Thoracic aorta (tissue), 2 donors: ENCODE data around the gene HOXB13. TPM values are rescaled to one million over a fixed set of nuclear protein-coding genes. Genes with fewer than 3 reads are reported as not detected.

Experiments used
- ATAC-seq: fragments of 150-250 bp; one replicate; pipeline ENCODE4 v1.8.0; 2017; ENCODE audit warnings: low read depth; ENCODE audit not compliant: insufficient number of reproducible peaks, low FRiP score
- DNase-seq: peaks from one replicate; pipeline ENCODE4 v3.0.0-alpha.2; 2020; ENCODE audit warnings: low spot score
- H3K27ac ChIP-seq, 2 donors: fragments of 200-600 bp; sonication (generic); 1 replicate in 1 of 2; 2 replicates in 1 of 2; pipeline ENCODE4 v1.5.1; 2016; ENCODE audit warnings: mild to moderate bottlenecking in 2 of 2, moderate library complexity in 2 of 2
- H3K27me3 ChIP-seq: fragments of 200-600 bp; sonication (generic); replicated peaks from 2 replicates; pipeline ENCODE4 v1.6.0; 2016; ENCODE audit warnings: mild to moderate bottlenecking; ENCODE audit not compliant: insufficient read depth
- H3K36me3 ChIP-seq: fragments of 200-600 bp; sonication (generic); one replicate; pipeline ENCODE4 v1.5.1; 2016
- H3K4me1 ChIP-seq, 2 donors: fragments of 200-600 bp; sonication (generic); 1 replicate in 1 of 2; 2 replicates in 1 of 2; pipeline versions ENCODE4 v1.5.1 to v1.6.0; 2016; ENCODE audit warnings: low read depth in 2 of 2, mild to moderate bottlenecking in 1 of 2; ENCODE audit not compliant: control insufficient read depth in 1 of 2
- H3K4me3 ChIP-seq: fragments of 200-600 bp; sonication (generic); 2 replicates; pipeline ENCODE4 v1.5.1; 2016; ENCODE audit warnings: mild to moderate bottlenecking
- H3K9me3 ChIP-seq: fragments of 200-600 bp; sonication (generic); 2 replicates; pipeline ENCODE4 v1.5.1; 2016
- CTCF ChIP-seq: fragments of 200-600 bp; sonication (generic); IDR thresholded peaks from one replicate; pipeline ENCODE4 v1.5.1; 2019; ENCODE audit warnings: antibody characterized with exemption
- total RNA-seq, 2 donors: library from RNA; depleted of rRNA; stranded (reverse); fragments of >200 nt; gene quantifications; one replicate each; pipeline versions ENCODE4 v1.1.0 to v1.2.3, GENCODE V29; 2016

Gene HOXB13
- total RNA-seq, 2 donors from 2014 or later = not detected

GRCh38 chr17:48690655-48691054 is 37.9 kb downstream of the HOXB13 start:
- no peak for TF ChIP-seq CTCF
- no peak for DNase-seq
- H3K27me3 ChIP-seq = no peaks in the 10 kb centered on the region
- H3K4me3 ChIP-seq = no peak overlapping the region
- no peak for ATAC-seq
- H3K27ac ChIP-seq = no peak overlapping the region
- H3K36me3 ChIP-seq = no peaks in the 10 kb centered on the region
- H3K4me1 ChIP-seq = no peaks in the 10 kb centered on the region
- no peaks in the 10 kb centered on the region for H3K9me3 ChIP-seq

GRCh38 chr17:48681609-48682008 is 46.9 kb downstream of the HOXB13 start:
- no peak for TF ChIP-seq CTCF
- Histone ChIP-seq H3K27me3 (no peaks in the 10 kb centered on the region), H3K27ac (no peak overlapping the region), H3K4me1 (no peaks in the 10 kb centered on the region), H3K4me3 (no peak overlapping the region), H3K9me3 (no peaks in the 10 kb centered on the region), H3K36me3 (no peaks in the 10 kb centered on the region)
- DNase-seq = no peak
- ATAC-seq = no peak

- no peaks in the 10 kb centered on the region for H3K27me3 ChIP-seq
- no peak for ATAC-seq
- H3K4me1 ChIP-seq = no peaks in the 10 kb centered on the region
- no peak for DNase-seq
- no peak for TF ChIP-seq CTCF
- no peak overlapping the region for H3K27ac ChIP-seq
- H3K4me3 ChIP-seq = no peak overlapping the region
- no peaks in the 10 kb centered on the region for H3K36me3 ChIP-seq
- no peaks in the 10 kb centered on the region for H3K9me3 ChIP-seq
These were observed 49.0 kb downstream of the HOXB13 start for GRCh38 chr17:48679385-48680096.

- Histone ChIP-seq H3K4me3 (peak overlapping the region; percentile 21), H3K36me3 (no peaks in the 10 kb centered on the region), H3K27me3 (no peaks in the 10 kb centered on the region), H3K27ac (no peak overlapping the region), H3K9me3 (no peaks in the 10 kb centered on the region), H3K4me1 (no peaks in the 10 kb centered on the region)
- TF ChIP-seq CTCF = peak; percentile 86
- ATAC-seq (no peak), DNase-seq (no peak)
These were observed 50.2 kb downstream of the HOXB13 start for GRCh38 chr17:48678141-48678971.

GRCh38 chr17:48676963-48677558 is 51.5 kb downstream of the HOXB13 start:
- ATAC-seq = no peak
- Histone ChIP-seq H3K4me3 (no peak overlapping the region), H3K27me3 (no peaks in the 10 kb centered on the region), H3K4me1 (no peaks in the 10 kb centered on the region), H3K36me3 (no peaks in the 10 kb centered on the region), H3K9me3 (no peaks in the 10 kb centered on the region), H3K27ac (no peak overlapping the region)
- TF ChIP-seq CTCF = no peak
- no peak for DNase-seq
